Testis (tissue), 2 donors: ENCODE data around the gene AMPD3.

Source experiments
- POLR2A ChIP-seq: fragments of 450-650 bp; IDR thresholded peaks from one replicate; pipeline ENCODE4 v1.6.1; 2017; ENCODE audit warnings: antibody characterized with exemption, mild to moderate bottlenecking, moderate library complexity
- TF ChIP-seq, protein P1 (sequence below), 3 experiments: fragments of 450-650 bp in 2 of 3; fragments of 200-600 bp in 1 of 3; sonication (generic) in 1 of 3; IDR thresholded peaks; one replicate each; pipeline ENCODE4 v1.5.1; 2016 to 2019; ENCODE audit warnings: antibody characterized with exemption in 3 of 3, mild to moderate bottlenecking in 2 of 3, moderate library complexity in 1 of 3

DNA sequence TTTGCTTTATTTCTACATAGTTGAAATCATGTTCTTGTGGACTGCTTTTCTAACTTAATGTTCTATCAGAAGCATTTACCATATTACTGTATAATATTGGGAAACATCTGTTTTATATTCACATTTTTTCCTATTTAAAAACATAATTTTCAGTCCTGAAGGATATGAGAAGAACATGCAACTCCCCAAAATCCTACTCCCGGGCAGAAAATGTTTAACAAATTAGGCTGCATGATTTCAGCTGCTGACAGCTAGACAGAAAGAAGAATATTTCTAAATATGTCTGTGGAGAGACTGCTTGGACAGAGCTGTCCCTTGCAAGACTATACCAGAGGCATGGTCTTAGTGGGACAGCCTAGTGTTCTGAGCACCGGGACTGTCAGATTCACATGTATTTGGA, 15.7 kb upstream of the AMPD3 start:
- TF ChIP-seq, protein P1, sequence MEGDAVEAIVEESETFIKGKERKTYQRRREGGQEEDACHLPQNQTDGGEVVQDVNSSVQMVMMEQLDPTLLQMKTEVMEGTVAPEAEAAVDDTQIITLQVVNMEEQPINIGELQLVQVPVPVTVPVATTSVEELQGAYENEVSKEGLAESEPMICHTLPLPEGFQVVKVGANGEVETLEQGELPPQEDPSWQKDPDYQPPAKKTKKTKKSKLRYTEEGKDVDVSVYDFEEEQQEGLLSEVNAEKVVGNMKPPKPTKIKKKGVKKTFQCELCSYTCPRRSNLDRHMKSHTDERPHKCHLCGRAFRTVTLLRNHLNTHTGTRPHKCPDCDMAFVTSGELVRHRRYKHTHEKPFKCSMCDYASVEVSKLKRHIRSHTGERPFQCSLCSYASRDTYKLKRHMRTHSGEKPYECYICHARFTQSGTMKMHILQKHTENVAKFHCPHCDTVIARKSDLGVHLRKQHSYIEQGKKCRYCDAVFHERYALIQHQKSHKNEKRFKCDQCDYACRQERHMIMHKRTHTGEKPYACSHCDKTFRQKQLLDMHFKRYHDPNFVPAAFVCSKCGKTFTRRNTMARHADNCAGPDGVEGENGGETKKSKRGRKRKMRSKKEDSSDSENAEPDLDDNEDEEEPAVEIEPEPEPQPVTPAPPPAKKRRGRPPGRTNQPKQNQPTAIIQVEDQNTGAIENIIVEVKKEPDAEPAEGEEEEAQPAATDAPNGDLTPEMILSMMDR (IDR thresholded peaks at IDR 0.05): no peak
- TF ChIP-seq POLR2A: no peak
